HG03457 (cell line): ENCODE measurements around the gene EMC9.

Source experiments
- ATAC-seq: cut with Tn5 transposase; IDR thresholded peaks from one replicate; pipeline ENCODE4 v1.9.1; 2021; ENCODE audit warnings: moderate number of reproducible peaks; ENCODE audit not compliant: unreplicated experiment

Gene EMC9

GRCh38 chr14:24177041-24177825 is 35.8 kb upstream of the EMC9 start:
- no peak for ATAC-seq

GRCh38 chr14:24176599-24176998 is 35.2 kb upstream of the EMC9 start:
- no peak for ATAC-seq

GRCh38 chr14:24172871-24173281 is 31.5 kb upstream of the EMC9 start:
- no peak for ATAC-seq

GRCh38 chr14:24172261-24172860 is 31.0 kb upstream of the EMC9 start:
- no peak for ATAC-seq

- peak; percentile 76 for ATAC-seq
Observed at GRCh38 chr14:24171422-24172260, 30.2 kb upstream of the EMC9 start, which contains the start of gene REC8. REC8 (plus strand) TSS chr14:24172080; CDS start chr14:24172553, 473 bp downstream.

- ATAC-seq, result no peak
Observed at GRCh38 chr14:24167469-24168114, 26.2 kb upstream of the EMC9 start.

- no peak for ATAC-seq
Observed at GRCh38 chr14:24165785-24166184, 24.4 kb upstream of the EMC9 start.

- ATAC-seq, result no peak
Observed at GRCh38 chr14:24164518-24164991, 23.2 kb upstream of the EMC9 start.

GRCh38 chr14:24162093-24162492 is 20.7 kb upstream of the EMC9 start:
- ATAC-seq, result no peak

- ATAC-seq, result peak; percentile 55
Observed at GRCh38 chr14:24160850-24161804, 19.7 kb upstream of the EMC9 start, which contains the start of gene IRF9. IRF9 (plus strand) TSS chr14:24161265; CDS start chr14:24162145, 880 bp downstream.

- ATAC-seq, result peak; percentile 5
Observed at GRCh38 chr14:24160499-24160849, 19.1 kb upstream of the EMC9 start.

- no peak for ATAC-seq
Observed at GRCh38 chr14:24159777-24160498, 18.5 kb upstream of the EMC9 start.

- no peak for ATAC-seq
Observed at GRCh38 chr14:24157331-24157730, 15.9 kb upstream of the EMC9 start.

- ATAC-seq, result no peak
Observed at GRCh38 chr14:24156840-24157239, 15.4 kb upstream of the EMC9 start.

- no peak for ATAC-seq
Observed at GRCh38 chr14:24155100-24155499, 13.7 kb upstream of the EMC9 start.

GRCh38 chr14:24151404-24152080 is 10.2 kb upstream of the EMC9 start:
- no peak for ATAC-seq

- ATAC-seq, result no peak
Observed at GRCh38 chr14:24150993-24151392, 9.6 kb upstream of the EMC9 start.

GRCh38 chr14:24150567-24150966 is 9.2 kb upstream of the EMC9 start:
- ATAC-seq, result no peak

GRCh38 chr14:24150061-24150460 is 8.7 kb upstream of the EMC9 start:
- no peak for ATAC-seq
